GM19043 (cell line): ENCODE results near the gene JAK1.
"Not testable (repeated sequence)": the region's sequence is repeated elsewhere in the genome, so short reads cannot be mapped to it uniquely, and the experiment has no call there.

Source experiments
- ATAC-seq: cut with Tn5 transposase; IDR thresholded peaks from one replicate; pipeline ENCODE4 v1.9.1; 2021; ENCODE audit warnings: low read depth; ENCODE audit not compliant: unreplicated experiment

JAK1 gene

GRCh38 chr1:64966158-64966971 is at the start of gene JAK1:
Gene JAK1, minus strand, starts transcription at chr1:64966549. Its CDS starts 80,285 bp downstream, at chr1:64886264.
- ATAC-seq, result peak; percentile 71

GRCh38 chr1:65014321-65014720 is 48.0 kb upstream of the JAK1 start:
- no peak for ATAC-seq

DNA sequence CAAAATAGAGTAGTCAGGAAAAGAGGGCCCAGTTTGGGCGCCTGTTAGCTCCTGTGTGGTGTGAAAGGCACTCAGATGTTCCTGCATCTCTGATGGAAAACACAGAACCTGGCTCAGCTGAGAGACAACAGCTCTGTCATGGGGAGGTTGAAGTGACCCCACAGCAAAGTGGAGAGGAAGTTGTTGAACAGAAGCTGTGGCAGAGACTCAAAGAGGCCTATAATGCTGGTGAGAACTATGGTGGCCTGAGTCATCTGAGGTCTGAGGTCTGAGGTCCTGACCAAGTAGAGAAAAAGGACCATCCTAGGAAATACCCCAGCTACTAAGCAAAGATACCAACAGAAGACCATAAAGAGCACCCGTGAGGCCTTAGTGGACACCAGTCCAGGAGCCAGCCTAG is 45.6 kb upstream of the JAK1 start:
- no peak for ATAC-seq

- no peak for ATAC-seq
Observed at GRCh38 chr1:65009724-65010420, 43.5 kb upstream of the JAK1 start.

GRCh38 chr1:65009176-65009575 is 42.8 kb upstream of the JAK1 start:
- ATAC-seq, result no peak

GRCh38 chr1:65006806-65007205 is 40.5 kb upstream of the JAK1 start:
- no peak for ATAC-seq

DNA sequence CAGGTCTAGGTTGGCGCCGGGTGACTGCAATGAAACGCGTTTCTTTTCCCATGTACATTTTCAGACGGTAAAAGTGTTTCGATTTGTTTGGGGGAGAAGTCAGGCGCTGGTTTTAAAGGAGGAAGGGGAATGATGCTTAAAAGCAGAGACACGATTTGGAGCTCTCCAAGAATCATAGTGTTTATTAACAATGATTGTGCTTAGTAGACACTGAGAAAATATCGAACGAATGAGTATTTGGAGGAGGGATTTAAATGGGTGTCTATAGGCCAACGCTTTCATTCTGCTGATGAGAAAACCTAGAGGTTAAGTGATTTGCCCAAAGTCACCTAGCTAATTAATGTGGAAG is 36.9 kb upstream of the JAK1 start:
- ATAC-seq, result no peak

GRCh38 chr1:65002508-65003315 is 36.4 kb upstream of the JAK1 start:
- ATAC-seq, result peak; percentile 54

DNA sequence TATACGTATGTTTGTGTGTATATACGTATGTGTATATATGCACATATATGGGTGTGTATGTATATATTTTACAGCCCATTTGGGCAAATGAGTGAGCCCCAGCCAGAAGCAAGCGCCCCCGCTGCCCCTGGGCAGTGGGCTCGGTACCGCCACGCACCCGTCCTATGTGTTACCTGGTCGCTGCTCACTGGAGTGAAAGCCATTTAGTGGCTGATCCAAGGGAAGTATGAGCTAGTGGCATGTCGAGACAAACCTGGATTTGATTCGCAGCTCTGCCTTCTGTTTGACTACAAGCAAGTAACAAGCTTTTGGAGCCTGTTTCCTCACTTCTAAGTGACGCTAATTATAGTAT is 35.8 kb upstream of the JAK1 start:
- no peak for ATAC-seq

DNA sequence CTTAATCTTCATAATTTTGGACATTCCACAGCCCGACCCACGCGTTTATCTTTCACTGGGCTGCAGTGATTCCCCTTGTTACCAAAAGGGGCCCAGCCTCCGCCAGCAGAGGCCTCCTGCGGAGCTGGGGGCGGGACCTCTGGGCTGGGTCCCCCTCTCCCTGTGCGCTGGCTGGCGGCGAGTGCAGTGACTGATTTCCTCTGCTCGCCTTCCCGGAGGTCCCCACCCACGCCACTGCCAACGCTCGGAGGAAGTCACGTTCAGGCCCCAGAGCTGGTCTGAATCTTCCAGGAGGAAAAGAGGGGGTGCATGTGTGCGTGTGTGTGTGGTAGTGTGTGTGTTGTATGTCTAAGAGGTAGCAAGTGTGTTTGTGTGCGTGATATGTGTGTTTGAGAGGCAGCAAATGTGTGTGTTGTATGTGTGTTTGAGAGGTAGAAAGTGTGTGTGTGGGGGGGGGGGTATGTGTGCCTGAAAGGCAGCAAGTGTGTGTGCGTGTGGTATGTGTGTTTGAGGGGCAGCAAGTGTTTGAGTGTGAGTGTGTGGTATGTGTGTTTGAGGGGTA is 35.0 kb upstream of the JAK1 start:
- no peak for ATAC-seq

- not testable (repeated sequence) for ATAC-seq
Observed at GRCh38 chr1:64998425-64998948, 32.1 kb upstream of the JAK1 start.

DNA sequence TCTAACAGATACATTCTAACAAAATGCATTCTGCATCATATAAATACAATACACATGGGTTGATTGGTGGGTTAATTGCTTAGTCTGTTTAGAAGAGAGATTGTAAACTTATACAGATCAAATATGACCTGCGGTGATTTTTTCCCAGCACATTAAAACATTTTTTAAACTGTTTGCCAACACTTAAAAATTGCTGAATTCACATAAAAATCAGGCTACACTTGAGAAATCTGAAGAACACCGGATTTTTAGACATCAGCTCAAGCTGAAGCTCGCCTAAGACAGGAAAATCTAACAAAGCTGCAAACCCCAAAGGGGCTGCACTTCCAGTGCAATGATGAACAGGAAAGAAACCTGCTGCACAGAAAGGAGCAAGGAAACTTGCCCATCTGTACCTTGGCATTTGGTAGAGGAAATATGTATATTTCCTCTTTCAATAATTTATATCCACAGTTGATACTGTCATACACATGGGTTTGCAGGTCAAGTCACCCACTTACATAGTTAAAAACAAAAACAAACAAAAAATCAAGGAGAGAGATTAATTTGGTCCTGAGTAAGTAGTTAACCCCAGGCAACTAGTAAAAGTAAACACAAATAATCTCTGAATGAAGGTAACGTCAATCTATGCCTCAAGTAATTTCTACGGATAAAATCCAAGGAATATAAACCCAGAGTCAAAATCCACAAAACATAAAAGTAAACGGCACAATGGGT is 30.4 kb upstream of the JAK1 start:
- no peak for ATAC-seq

DNA sequence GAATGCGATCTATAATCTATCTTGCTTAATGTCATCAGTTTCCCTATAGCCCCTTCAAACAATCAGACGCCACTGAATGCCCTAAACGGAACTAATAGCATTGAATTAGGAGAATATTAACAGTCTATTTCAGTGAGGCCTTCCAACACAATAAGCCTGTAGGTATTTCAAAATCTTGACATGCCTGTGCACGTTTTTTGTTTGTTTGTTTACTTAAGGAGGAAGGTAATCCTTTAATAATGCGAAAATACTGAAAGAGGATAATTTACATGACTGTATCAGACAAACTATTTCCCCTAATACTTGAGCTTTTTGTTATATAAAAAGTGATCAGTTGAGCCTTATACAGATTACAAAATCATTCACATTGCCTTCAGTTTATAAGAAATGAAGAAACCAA is 29.0 kb upstream of the JAK1 start:
- ATAC-seq, result no peak

DNA sequence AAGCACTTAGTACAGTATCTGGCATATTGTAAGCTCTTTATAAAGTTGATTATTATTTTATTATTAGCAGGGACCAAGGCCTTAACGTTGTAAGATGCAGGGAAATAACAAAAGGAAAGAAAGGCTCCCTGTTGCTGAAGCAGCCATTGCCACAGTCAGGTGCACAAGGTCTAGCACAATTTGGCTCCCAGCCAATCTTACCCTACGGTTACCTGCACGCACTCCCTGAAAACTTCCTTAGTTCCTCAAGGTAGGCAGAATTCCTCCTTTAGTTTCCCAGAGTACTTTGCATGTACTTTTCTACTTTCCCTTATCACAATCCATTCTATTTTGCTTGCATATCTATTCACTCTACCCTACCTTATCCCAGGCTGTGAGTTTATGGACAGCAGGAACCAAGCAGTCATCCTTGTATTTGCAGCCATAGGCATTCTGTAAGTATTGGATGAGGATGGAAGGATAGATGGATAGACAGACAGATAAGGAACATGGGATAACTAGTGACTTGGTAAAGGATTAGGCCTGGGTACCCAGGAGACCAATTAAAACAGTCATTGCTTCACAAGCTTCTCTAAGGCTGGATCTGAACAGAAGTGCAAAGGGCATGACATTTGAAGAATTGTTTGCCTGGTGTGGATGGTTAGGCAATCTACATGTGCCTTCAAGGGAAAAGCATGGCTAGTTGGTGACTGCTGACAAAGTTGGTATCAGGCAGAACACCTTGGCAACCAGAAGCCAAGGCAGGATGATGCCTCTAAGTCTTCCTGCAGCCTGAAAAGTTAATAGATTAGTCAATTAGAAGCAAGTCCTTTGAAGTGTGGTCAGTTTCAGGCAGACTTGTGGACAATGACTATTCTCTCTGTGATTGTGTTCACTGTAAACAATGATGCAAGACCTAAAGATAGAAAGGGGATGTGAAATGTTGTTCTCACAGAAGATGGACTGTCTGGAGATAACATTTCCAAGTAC is 20.8 kb upstream of the JAK1 start:
- ATAC-seq, result peak; percentile 95

- no peak for ATAC-seq
Observed at GRCh38 chr1:64984737-64985136, 18.4 kb upstream of the JAK1 start.

GRCh38 chr1:64984106-64984505 is 17.8 kb upstream of the JAK1 start:
- ATAC-seq, result no peak

DNA sequence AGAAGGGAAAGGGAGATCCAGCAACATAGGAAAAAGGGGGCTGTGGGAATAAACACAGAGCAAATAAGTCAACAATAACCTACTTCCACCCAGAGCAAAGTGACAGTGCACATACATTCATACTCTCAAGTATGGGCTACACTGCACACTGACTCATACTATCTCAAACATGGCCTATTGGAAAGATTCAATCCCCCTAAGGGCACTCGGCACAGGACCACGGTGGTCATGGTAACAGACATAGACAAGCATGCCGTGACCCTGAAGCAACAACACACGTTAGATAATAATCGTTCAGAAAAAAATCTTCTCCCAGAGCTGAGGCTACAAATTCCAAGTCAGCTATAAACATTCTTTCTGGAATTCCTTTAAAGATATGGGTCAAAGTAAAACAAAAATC is 16.8 kb upstream of the JAK1 start:
- no peak for ATAC-seq

DNA sequence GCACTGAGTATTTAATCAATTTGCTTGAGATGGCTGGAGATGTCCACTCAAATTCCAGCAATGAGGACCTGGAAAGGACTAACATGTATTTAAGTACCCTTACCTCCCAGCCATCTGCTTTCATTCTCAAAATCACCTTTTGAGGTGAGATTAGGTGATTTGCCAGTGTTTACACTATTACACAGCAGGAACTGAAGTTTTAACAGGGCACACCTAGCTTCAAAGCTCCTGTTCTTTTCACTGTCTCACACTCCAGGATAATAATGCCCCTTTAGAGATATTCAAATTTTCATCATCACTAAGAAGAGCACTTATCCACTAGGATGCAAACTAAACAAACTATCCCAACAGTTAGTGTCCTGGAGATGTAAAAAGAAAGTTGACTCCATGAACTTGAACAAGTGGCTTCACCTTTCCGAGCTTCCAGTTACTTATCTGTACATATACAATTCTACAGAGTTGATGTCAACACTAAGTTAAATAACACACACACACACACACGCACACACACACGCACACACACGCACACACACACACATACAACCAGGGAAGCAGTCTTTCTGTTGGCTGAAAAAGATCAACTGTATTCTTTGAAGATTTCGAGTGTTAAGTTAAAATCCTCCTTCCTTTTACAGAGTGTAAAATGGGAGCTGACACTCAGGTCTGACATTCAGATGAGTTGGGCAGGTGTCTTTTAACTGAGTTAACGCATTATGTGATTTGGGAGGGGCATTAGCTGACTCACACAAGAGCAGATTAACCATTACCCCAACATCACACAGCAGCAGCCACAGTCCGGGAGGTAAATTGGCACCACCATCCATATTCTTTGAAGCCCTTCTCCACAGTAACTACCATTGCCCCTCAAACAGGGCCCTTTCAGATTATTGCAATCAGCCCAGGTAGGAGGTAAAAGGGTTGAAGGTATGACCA is 15.5 kb upstream of the JAK1 start:
- no peak for ATAC-seq
